ENCODE measurements around the gene KRTAP2-1.
"Not testable (repeated sequence)": the region's sequence is repeated elsewhere in the genome, so short reads cannot be mapped to it uniquely, and the experiment has no call there.

The KRTAP2-1 gene

GRCh38 chr17:41046735-41047465 lies at the start of gene KRTAP2-1:
KRTAP2-1 (minus strand) TSS chr17:41047316; CDS start chr17:41047267, 49 bp downstream.
- not testable (repeated sequence) for ATAC-seq

GRCh38 chr17:41096055-41096454 lies 48.9 kb upstream of the KRTAP2-1 start:
- no peak for ATAC-seq

- not testable (repeated sequence) for ATAC-seq
Measured at GRCh38 chr17:41088760-41089352, 41.7 kb upstream of the KRTAP2-1 start.

- ATAC-seq = not testable (repeated sequence)
Measured at GRCh38 chr17:41084100-41084856, 37.2 kb upstream of the KRTAP2-1 start, which contains the start of gene KRTAP4-7. KRTAP4-7 (plus strand) TSS chr17:41084150; CDS start chr17:41084207, 57 bp downstream.

- not testable (repeated sequence) for ATAC-seq
Measured at GRCh38 chr17:41083427-41083826, 36.3 kb upstream of the KRTAP2-1 start.

- no peak for ATAC-seq
Measured at GRCh38 chr17:41082626-41083025, 35.5 kb upstream of the KRTAP2-1 start.

- no peak for ATAC-seq
Measured at GRCh38 chr17:41076788-41077187, 29.7 kb upstream of the KRTAP2-1 start.

- ATAC-seq = no peak
Measured at GRCh38 chr17:41073676-41074075, 26.6 kb upstream of the KRTAP2-1 start.

- no peak for ATAC-seq
Measured at GRCh38 chr17:41071606-41072360, 24.7 kb upstream of the KRTAP2-1 start.

GRCh38 chr17:41069031-41069430 lies 21.9 kb upstream of the KRTAP2-1 start:
- ATAC-seq = no peak

GRCh38 chr17:41067281-41067680 lies 20.2 kb upstream of the KRTAP2-1 start:
- no peak for ATAC-seq

GRCh38 chr17:41065829-41066624 lies 18.9 kb upstream of the KRTAP2-1 start, which contains the start of gene KRTAP2-4:
KRTAP2-4 (minus strand) TSS chr17:41065879; CDS start chr17:41065845, 34 bp downstream.
- ATAC-seq = no peak

- ATAC-seq = not testable (repeated sequence)
Measured at GRCh38 chr17:41065016-41065689, 18.0 kb upstream of the KRTAP2-1 start.

GRCh38 chr17:41064301-41064700 lies 17.2 kb upstream of the KRTAP2-1 start:
- ATAC-seq = no peak

GRCh38 chr17:41063449-41063848 lies 16.3 kb upstream of the KRTAP2-1 start:
- ATAC-seq = no peak

GRCh38 chr17:41061964-41062363 lies 14.8 kb upstream of the KRTAP2-1 start:
- ATAC-seq = no peak

GRCh38 chr17:41060052-41060604 lies 13.0 kb upstream of the KRTAP2-1 start, which contains the start of gene KRTAP2-3:
KRTAP2-3 (minus strand) TSS chr17:41060114; CDS start chr17:41060050, 64 bp downstream.
- ATAC-seq = no peak

- ATAC-seq = not testable (repeated sequence)
Measured at GRCh38 chr17:41059276-41060051, 12.3 kb upstream of the KRTAP2-1 start.

- no peak for ATAC-seq
Measured at GRCh38 chr17:41058741-41059140, 11.6 kb upstream of the KRTAP2-1 start.

GRCh38 chr17:41057547-41057946 lies 10.4 kb upstream of the KRTAP2-1 start:
- ATAC-seq = no peak

All from activated CD4-positive, CD25-positive, alpha-beta regulatory T cell treated with anti-CD3 and anti-CD28 coated beads, Interleukin-2, amount 50 U/mL, for 24 hours (primary cell).